A673 (cell line): ENCODE results near the gene GAL3ST2. TPM values are rescaled to one million over a fixed set of nuclear protein-coding genes. Genes with fewer than 3 reads are reported as not detected.
A peak's percentile ranks its signal among the peaks of the same experiment; 100 is the strongest.
"Not testable (repeated sequence)": the region's sequence is repeated elsewhere in the genome, so short reads cannot be mapped to it uniquely, and the experiment has no call there.

Experiments
- BruUV-seq: library from RNA; stranded (reverse); fragments of 400-500 nt; replicated peaks from 2 replicates; lab custom pipeline; 2021; lab: Mats Ljungman, UMichigan
- CTCF ChIA-PET: fragments of 300-600 bp; sonication (Branson Sonifier 250); formaldehyde crosslinking; loops from one replicate; lab custom pipeline; 2022; ENCODE audit warnings: antibody characterized with exemption; lab: Charles Lee
- POLR2A ChIA-PET: fragments of 300-600 bp; sonication (Branson Sonifier 250); formaldehyde crosslinking; loops from one replicate; lab custom pipeline; 2022; ENCODE audit warnings: antibody characterized with exemption; ENCODE audit not compliant: low non-redundant PET; lab: Charles Lee
- DNase-seq: peaks from one replicate; pipeline ENCODE4 v3.0.0-alpha.2; 2015; ENCODE audit warnings: low spot score
- H3K27ac ChIP-seq: fragments of 200-600 bp; sonication (generic); 2 replicates; pipeline ENCODE4 v1.5.1; 2016; ENCODE audit warnings: mixed run types, low read depth, mild to moderate bottlenecking, mixed read lengths, antibody characterized with exemption, low read length; ENCODE audit not compliant: poor library complexity, severe bottlenecking
- H3K27me3 ChIP-seq: fragments of 200-600 bp; sonication (generic); replicated peaks from 2 replicates; pipeline ENCODE4 v1.6.1; 2017; ENCODE audit warnings: mixed run types, low read depth, mild to moderate bottlenecking, mixed read lengths, antibody characterized with exemption, low read length; ENCODE audit not compliant: insufficient read depth, poor library complexity
- H3K36me3 ChIP-seq: fragments of 200-600 bp; sonication (generic); 2 replicates; pipeline ENCODE4 v1.6.1; 2016; ENCODE audit warnings: mixed run types, mild to moderate bottlenecking, mixed read lengths, antibody characterized with exemption, low read length; ENCODE audit not compliant: insufficient read depth, poor library complexity, severe bottlenecking
- H3K4me1 ChIP-seq: fragments of 200-600 bp; sonication (generic); 2 replicates; pipeline ENCODE4 v1.6.1; 2017; ENCODE audit warnings: mixed run types, mild to moderate bottlenecking, mixed read lengths, antibody characterized with exemption, low read length; ENCODE audit not compliant: insufficient read depth, poor library complexity, severe bottlenecking
- H3K4me3 ChIP-seq: fragments of 200-600 bp; sonication (generic); 2 replicates; pipeline ENCODE4 v1.5.1; 2016; ENCODE audit warnings: low read depth, mixed run types, mild to moderate bottlenecking, mixed read lengths, low read length; ENCODE audit not compliant: poor library complexity, severe bottlenecking
- H3K9me3 ChIP-seq: fragments of 200-600 bp; sonication (generic); 2 replicates; pipeline ENCODE4 v1.6.1; 2016; ENCODE audit warnings: mixed run types, low read depth, mild to moderate bottlenecking, mixed read lengths, antibody characterized with exemption, low read length; ENCODE audit not compliant: poor library complexity, severe bottlenecking
- EZH2 ChIP-seq: fragments of 200-600 bp; sonication (generic); IDR thresholded peaks from 2 replicates; pipeline ENCODE4 v1.6.1; 2017; ENCODE audit warnings: borderline replicate concordance, low read depth, mild to moderate bottlenecking, mixed read lengths, antibody characterized with exemption, low read length; ENCODE audit not compliant: poor library complexity, severe bottlenecking
- intact Hi-C: fragments of 100-400 bp; cut with micrococcal nuclease; formaldehyde crosslinking; loops from one replicate; pipeline ENCODE4 v1.10.0; 2022; ENCODE audit not compliant: unreplicated experiment
- total RNA-seq: library from RNA; stranded (reverse); gene quantifications from 2 replicates; pipeline ENCODE4 v1.2.3, GENCODE V29; 2021
- TF ChIP-seq, protein P1 (sequence below): fragments of 300-800, 200-600 bp; sonication (generic); conservative IDR thresholded peaks from 2 replicates; pipeline ENCODE4 v1.5.1; 2017; ENCODE audit warnings: low read depth, mild to moderate bottlenecking, antibody characterized with exemption, low read length, moderate library complexity, mixed read lengths

Gene GAL3ST2
- total RNA-seq, 1 experiment from 2014 or later, result 5.0 TPM

DNA sequence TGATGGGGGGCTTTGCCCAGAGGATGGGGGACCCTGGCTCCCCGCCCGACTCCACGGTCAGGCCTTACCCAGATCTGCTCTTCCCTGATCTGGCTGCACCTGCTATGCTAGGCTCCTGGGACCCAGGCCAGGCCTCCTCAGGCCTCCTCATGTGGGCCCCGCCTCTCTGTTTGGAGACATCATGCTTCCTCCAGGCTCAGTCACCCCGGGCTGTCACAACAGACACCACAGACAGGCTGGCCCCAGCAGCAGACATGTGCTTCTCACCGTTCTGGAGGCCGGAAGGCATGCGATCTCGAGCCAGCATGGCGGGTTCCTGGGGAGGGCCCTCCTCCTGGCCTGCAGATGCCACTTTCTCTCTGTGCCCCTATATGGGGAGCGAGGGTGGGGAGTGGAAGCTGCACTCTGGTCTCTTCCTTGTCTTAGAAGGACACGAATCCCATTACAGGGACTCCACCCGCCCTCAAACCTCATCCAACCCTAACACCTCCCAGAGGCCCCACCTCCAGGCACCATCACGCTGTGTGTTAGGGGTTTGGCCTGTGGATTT is 21.5 kb downstream of the GAL3ST2 start:
- no TSS peak for BruUV-seq
- H3K4me1 ChIP-seq, result peaks cover 10% of the 10 kb centered on the region
- intact Hi-C loops, result no loop called here
- no peak for DNase-seq
- no peaks in the 10 kb centered on the region for H3K36me3 ChIP-seq
- CTCF ChIA-PET, result no interaction called here
- no peak overlapping the region for H3K27ac ChIP-seq
- H3K9me3 ChIP-seq, result no peaks in the 10 kb centered on the region
- no peak for TF ChIP-seq EZH2
- TF ChIP-seq, protein P1, sequence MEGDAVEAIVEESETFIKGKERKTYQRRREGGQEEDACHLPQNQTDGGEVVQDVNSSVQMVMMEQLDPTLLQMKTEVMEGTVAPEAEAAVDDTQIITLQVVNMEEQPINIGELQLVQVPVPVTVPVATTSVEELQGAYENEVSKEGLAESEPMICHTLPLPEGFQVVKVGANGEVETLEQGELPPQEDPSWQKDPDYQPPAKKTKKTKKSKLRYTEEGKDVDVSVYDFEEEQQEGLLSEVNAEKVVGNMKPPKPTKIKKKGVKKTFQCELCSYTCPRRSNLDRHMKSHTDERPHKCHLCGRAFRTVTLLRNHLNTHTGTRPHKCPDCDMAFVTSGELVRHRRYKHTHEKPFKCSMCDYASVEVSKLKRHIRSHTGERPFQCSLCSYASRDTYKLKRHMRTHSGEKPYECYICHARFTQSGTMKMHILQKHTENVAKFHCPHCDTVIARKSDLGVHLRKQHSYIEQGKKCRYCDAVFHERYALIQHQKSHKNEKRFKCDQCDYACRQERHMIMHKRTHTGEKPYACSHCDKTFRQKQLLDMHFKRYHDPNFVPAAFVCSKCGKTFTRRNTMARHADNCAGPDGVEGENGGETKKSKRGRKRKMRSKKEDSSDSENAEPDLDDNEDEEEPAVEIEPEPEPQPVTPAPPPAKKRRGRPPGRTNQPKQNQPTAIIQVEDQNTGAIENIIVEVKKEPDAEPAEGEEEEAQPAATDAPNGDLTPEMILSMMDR, result no peak
- POLR2A ChIA-PET, result no interaction called here
- no peak overlapping the region for H3K4me3 ChIP-seq
- H3K27me3 ChIP-seq, result no peaks in the 10 kb centered on the region

DNA sequence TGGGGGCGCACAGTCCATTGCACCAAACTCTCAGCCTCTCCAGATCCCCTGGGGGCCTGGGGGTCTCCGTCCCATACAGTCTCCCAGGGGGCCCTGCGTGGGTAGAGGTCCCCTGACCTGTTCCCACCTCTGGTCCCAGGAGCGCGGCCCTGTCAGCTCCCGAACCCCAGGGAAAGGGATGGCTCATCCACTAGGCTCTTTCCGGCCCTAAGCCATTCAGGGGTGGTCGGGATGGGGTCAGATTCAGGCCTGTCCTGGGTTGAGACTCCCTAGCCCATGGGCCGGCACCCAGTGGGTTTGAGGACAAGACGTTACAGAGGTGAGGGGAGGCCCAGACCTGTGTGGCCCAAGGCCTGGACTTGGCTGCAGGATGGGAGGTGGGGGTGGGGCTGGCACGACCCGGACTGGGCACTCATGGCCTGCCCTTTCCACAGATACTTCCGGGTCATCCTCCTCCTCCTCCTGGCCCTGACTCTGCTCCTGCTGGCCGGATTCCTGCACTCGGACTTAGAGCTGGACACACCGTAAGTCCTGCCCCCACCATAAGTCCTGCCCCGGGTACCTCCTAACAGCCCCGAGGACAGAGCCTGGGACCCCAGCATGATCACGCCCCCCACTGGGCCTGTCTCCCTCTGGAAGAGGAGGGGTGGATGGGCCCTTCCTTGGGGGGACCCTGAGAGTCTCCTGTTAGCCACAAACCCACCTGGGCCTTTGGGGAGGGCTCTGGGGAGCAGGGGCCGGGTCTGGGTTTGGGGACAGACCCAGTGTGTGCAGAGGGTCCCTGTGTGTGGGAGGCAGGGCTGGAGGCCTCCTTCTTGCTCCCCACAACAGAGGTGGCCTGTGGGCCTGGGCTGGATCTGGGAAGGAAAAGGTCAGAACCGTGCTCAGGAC is 22.3 kb downstream of the GAL3ST2 start:
- intact Hi-C loops, result no loop called here
- H3K36me3 ChIP-seq, result no peaks in the 10 kb centered on the region
- H3K27ac ChIP-seq, result peak overlapping the region; percentile 19
- H3K9me3 ChIP-seq, result no peaks in the 10 kb centered on the region
- no TSS peak for BruUV-seq
- CTCF ChIA-PET, result no interaction called here
- DNase-seq, result no peak
- POLR2A ChIA-PET, result no interaction called here
- TF ChIP-seq EZH2, result no peak
- TF ChIP-seq, protein P1, result no peak
- no peak overlapping the region for H3K4me3 ChIP-seq
- peaks cover 15% of the 10 kb centered on the region for H3K4me1 ChIP-seq
- H3K27me3 ChIP-seq, result no peaks in the 10 kb centered on the region

DNA sequence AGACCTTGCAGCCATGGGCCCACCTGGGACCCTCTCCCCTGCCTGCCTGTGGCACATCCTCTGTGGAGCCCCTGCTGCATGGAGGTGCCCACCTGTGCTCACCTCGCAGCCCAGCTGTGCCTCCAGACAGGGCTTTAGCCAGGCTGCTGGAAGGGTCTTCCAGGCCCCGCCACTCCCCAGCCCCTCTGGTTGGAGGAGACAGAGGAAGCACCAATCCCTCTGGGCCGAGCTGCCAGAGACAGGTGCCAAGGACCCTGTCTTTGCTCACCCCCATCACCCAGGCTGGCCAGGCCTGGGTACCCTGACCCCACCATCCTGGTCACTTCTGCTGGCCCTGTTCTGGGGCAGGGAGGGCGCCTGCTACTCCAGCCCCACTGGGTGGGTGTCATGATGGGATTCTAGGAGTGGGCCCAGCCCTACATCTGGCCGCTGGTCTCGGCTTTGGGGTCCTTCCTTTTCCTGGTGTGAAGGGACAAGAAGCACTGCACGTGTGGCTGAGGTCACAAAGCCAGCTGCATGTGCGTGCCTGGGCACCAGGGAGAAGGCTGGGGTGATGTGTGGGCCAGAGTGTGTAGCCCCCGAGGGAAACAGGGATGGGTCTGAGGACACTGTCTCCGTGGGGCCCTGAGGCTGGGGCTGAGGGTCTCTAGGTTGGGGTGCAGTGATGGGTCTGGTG is 23.0 kb downstream of the GAL3ST2 start:
- no peaks in the 10 kb centered on the region for H3K36me3 ChIP-seq
- CTCF ChIA-PET, result no interaction called here
- TF ChIP-seq EZH2, result no peak
- TF ChIP-seq, protein P1, result no peak
- BruUV-seq, result no TSS peak
- DNase-seq, result no peak
- peaks cover 23% of the 10 kb centered on the region for H3K4me1 ChIP-seq
- no peaks in the 10 kb centered on the region for H3K27me3 ChIP-seq
- no peak overlapping the region for H3K4me3 ChIP-seq
- POLR2A ChIA-PET, result no interaction called here
- intact Hi-C loops, result no loop called here
- H3K9me3 ChIP-seq, result no peaks in the 10 kb centered on the region
- no peak overlapping the region for H3K27ac ChIP-seq

DNA sequence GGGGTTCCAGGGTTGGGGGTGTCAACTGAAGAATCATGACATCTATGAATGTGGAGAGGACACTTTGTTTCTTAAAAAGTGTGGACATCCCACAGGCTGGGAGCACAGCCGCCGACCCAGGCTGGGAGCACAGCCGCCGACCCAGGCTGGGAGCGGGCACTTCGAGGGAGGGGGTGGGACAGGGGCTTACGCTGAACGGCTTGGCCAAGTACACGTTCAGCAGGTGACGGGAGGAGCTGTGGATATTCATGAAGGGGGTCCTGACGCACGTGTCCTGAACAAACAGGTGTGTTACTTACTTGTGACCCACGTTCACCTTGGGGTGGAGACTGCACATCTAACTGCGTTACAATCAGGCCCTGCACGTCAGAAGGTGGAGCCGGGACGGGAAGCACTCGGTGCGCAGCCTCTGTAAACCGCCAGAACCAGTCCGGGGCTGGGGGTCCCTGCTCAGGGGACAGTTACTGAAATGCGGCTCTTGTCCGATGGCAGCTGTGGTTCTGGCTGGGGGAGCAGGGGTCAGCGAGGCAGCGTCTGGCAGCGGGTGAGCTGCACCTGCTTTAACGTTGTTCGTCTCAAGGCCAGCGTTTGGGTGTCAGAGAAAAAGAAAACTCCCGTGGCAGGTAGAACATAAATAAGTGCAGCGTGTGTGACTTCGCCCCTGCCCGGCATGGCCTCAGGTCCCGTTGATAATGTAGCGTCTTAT is 23.7 kb downstream of the GAL3ST2 start:
- POLR2A ChIA-PET, H3K27me3 ChIP-seq, H3K9me3 ChIP-seq, H3K36me3 ChIP-seq, CTCF ChIA-PET, DNase-seq, intact Hi-C loops, H3K27ac ChIP-seq, BruUV-seq, H3K4me3 ChIP-seq: not testable (repeated sequence)
- peaks cover 27% of the 10 kb centered on the region for H3K4me1 ChIP-seq
